ENCODE measurements around the gene ATG4D.
A peak's percentile ranks its signal among the peaks of the same experiment; 100 is the strongest.
"Not testable (repeated sequence)": the region's sequence is repeated elsewhere in the genome, so short reads cannot be mapped to it uniquely, and the experiment has no call there.

The ATG4D gene

GRCh38 chr19:10520652-10521318 is 22.9 kb upstream of the ATG4D start:
- DNase-seq, result no peak

- no peak for DNase-seq
Observed at GRCh38 chr19:10521461-10522171, 22.1 kb upstream of the ATG4D start.

GRCh38 chr19:10523135-10523636 is 20.5 kb upstream of the ATG4D start:
- no peak for DNase-seq

GRCh38 chr19:10525636-10526035 is 18.1 kb upstream of the ATG4D start:
- no peak for DNase-seq

GRCh38 chr19:10526887-10527286 is 16.8 kb upstream of the ATG4D start:
- DNase-seq, result not testable (repeated sequence)

- no peak for DNase-seq
Observed at GRCh38 chr19:10532457-10532856, 11.2 kb upstream of the ATG4D start.

GRCh38 chr19:10533646-10534386 is 9.9 kb upstream of the ATG4D start:
- DNase-seq, result no peak

GRCh38 chr19:10535613-10536012 is 8.1 kb upstream of the ATG4D start:
- no peak for DNase-seq

GRCh38 chr19:10537668-10538067 is 6.0 kb upstream of the ATG4D start:
- no peak for DNase-seq

GRCh38 chr19:10538204-10538983 is 5.3 kb upstream of the ATG4D start:
- no peak for DNase-seq

GRCh38 chr19:10539016-10539415 is 4.7 kb upstream of the ATG4D start:
- DNase-seq, result not testable (repeated sequence)

- peak; percentile 68 for DNase-seq
Observed at GRCh38 chr19:10543059-10543419, 665 bp upstream of the ATG4D start.

GRCh38 chr19:10544242-10544752 is 593 bp downstream of the ATG4D start:
- DNase-seq, result no peak

- DNase-seq, result no peak
Observed at GRCh38 chr19:10544753-10545251, 1.1 kb downstream of the ATG4D start.

- DNase-seq, result no peak
Observed at GRCh38 chr19:10546817-10547216, 3.1 kb downstream of the ATG4D start.

GRCh38 chr19:10548746-10549276 is 5.1 kb downstream of the ATG4D start:
- no peak for DNase-seq

GRCh38 chr19:10549733-10550132 is 6.0 kb downstream of the ATG4D start:
- DNase-seq, result no peak

GRCh38 chr19:10550336-10550735 is 6.6 kb downstream of the ATG4D start:
- DNase-seq, result no peak

- DNase-seq, result not testable (repeated sequence)
Observed at GRCh38 chr19:10551006-10551405, 7.3 kb downstream of the ATG4D start.

- no peak for DNase-seq
Observed at GRCh38 chr19:10551698-10552301, 8.1 kb downstream of the ATG4D start.

- DNase-seq, result no peak
Observed at GRCh38 chr19:10552510-10553053, 8.9 kb downstream of the ATG4D start.
